GM12878 (cell line): ENCODE measurements around the gene POU2F3. TPM values are rescaled to one million over a fixed set of nuclear protein-coding genes. Genes with fewer than 3 reads are reported as not detected.

Experiments used
- CBFB ChIP-seq: IDR thresholded peaks from 2 replicates; pipeline ENCODE4 v1.6.1; 2016; ENCODE audit warnings: antibody characterized with exemption, low read depth
- CBX3 ChIP-seq: fragments of 200-600 bp; sonication (generic); IDR thresholded peaks from 2 replicates; pipeline ENCODE4 v1.6.1; 2016; ENCODE audit warnings: low read depth, borderline replicate concordance
- CREM ChIP-seq: IDR thresholded peaks from 2 replicates; pipeline ENCODE4 v1.6.1; 2014; ENCODE audit warnings: antibody characterized with exemption, low read depth
- DPF2 ChIP-seq: fragments of 450-650 bp; IDR thresholded peaks from 2 replicates; pipeline ENCODE4 v1.6.1; 2017; ENCODE audit warnings: mild to moderate bottlenecking
- E4F1 ChIP-seq: fragments of 450-650 bp; IDR thresholded peaks from 2 replicates; pipeline ENCODE4 v1.6.1; 2018; ENCODE audit warnings: borderline replicate concordance, mild to moderate bottlenecking; ENCODE audit not compliant: partially characterized antibody
- EGR1 ChIP-seq, 2 experiments: IDR thresholded peaks; 1 replicate in 1 of 2; 2 replicates in 1 of 2; pipeline ENCODE4 v1.6.1; 2011 to 2012; ENCODE audit warnings: low read depth in 2 of 2, low read length in 2 of 2, borderline replicate concordance in 1 of 2, mild to moderate bottlenecking in 1 of 2, moderate library complexity in 1 of 2
- EP300 ChIP-seq, 2 experiments: fragments of 150-350 bp in 1 of 2; IDR thresholded peaks; 2 replicates each; pipeline ENCODE4 v1.6.1; 2011 to 2012; ENCODE audit warnings: low read depth in 2 of 2, low read length in 2 of 2, borderline replicate concordance in 1 of 2, improper control_type of control experiment in 1 of 2, inconsistent platforms in 1 of 2; ENCODE audit not compliant: control insufficient read depth in 1 of 2
- IRF4 ChIP-seq: IDR thresholded peaks from 2 replicates; pipeline ENCODE4 v1.6.1; 2011; ENCODE audit warnings: low read depth, low read length
- JUND ChIP-seq: IDR thresholded peaks from 2 replicates; pipeline ENCODE4 v1.6.1; 2012; ENCODE audit warnings: low read depth, mild to moderate bottlenecking, low read length, improper control_type of control experiment, moderate library complexity
- KAT2A ChIP-seq: conservative IDR thresholded peaks from 2 replicates; pipeline ENCODE4 v1.6.1; 2011; ENCODE audit warnings: low read depth, low read length; ENCODE audit not compliant: control insufficient read depth
- KLF5 ChIP-seq: fragments of 450-650 bp; IDR thresholded peaks from 2 replicates; pipeline ENCODE4 v1.6.1; 2014; ENCODE audit warnings: mild to moderate bottlenecking; ENCODE audit not compliant: partially characterized antibody
- PAX5 ChIP-seq: IDR thresholded peaks from 2 replicates; pipeline ENCODE4 v1.6.1; 2011; ENCODE audit warnings: low read depth, low read length, borderline replicate concordance
- PAX8 ChIP-seq: fragments of 450-650 bp; IDR thresholded peaks from 2 replicates; pipeline ENCODE4 v1.6.1; 2017; ENCODE audit warnings: mild to moderate bottlenecking, moderate library complexity
- POLR2A ChIP-seq: IDR thresholded peaks from 2 replicates; pipeline ENCODE4 v1.6.1; 2011; ENCODE audit warnings: low read depth, mild to moderate bottlenecking, low read length
- RAD21 ChIP-seq: IDR thresholded peaks from 2 replicates; pipeline ENCODE4 v1.6.1; 2011; ENCODE audit warnings: mild to moderate bottlenecking, low read depth, low read length, moderate library complexity; ENCODE audit not compliant: insufficient read depth
- RB1 ChIP-seq: fragments of 450-650 bp; formaldehyde crosslinking; IDR thresholded peaks from 2 replicates; pipeline ENCODE4 v1.6.1; 2017; ENCODE audit warnings: mild to moderate bottlenecking, borderline replicate concordance
- RELB ChIP-seq: fragments of 450-650 bp; IDR thresholded peaks from 2 replicates; pipeline ENCODE4 v1.6.1; 2017; ENCODE audit warnings: low read depth, mild to moderate bottlenecking, moderate library complexity
- REST ChIP-seq: IDR thresholded peaks from 2 replicates; pipeline ENCODE4 v1.6.1; 2012; ENCODE audit warnings: mild to moderate bottlenecking, low read depth, low read length
- SMC3 ChIP-seq: IDR thresholded peaks from 2 replicates; pipeline ENCODE4 v1.6.1; 2011; ENCODE audit warnings: low read length, improper control_type of control experiment, borderline replicate concordance
- SREBF2 ChIP-seq: IDR thresholded peaks from 2 replicates; pipeline ENCODE4 v1.6.1; 2012; ENCODE audit warnings: mild to moderate bottlenecking, low read length
- SUZ12 ChIP-seq: fragments of 200-600 bp; sonication (generic); IDR thresholded peaks from one replicate; pipeline ENCODE4 v1.6.1; 2018; ENCODE audit warnings: antibody characterized with exemption, mild to moderate bottlenecking; ENCODE audit not compliant: unreplicated experiment
- WRNIP1 ChIP-seq: IDR thresholded peaks from 2 replicates; pipeline ENCODE4 v1.6.1; 2011; ENCODE audit warnings: low read depth, low read length, improper control_type of control experiment, borderline replicate concordance
- ZBED1 ChIP-seq: IDR thresholded peaks from 2 replicates; pipeline ENCODE4 v1.6.1; 2016; ENCODE audit warnings: borderline replicate concordance
- ZNF24 ChIP-seq: fragments of 450-650 bp; IDR thresholded peaks from 2 replicates; pipeline ENCODE4 v1.6.1; 2017; ENCODE audit warnings: antibody characterized with exemption, mild to moderate bottlenecking
- ZNF274 ChIP-seq: IDR thresholded peaks from one replicate; pipeline ENCODE4 v1.8.0; 2011; ENCODE audit not compliant: insufficient read length, insufficient read depth
- polyA plus RNA-seq, 11 experiments: library from polyadenylated mRNA; depleted of rRNA in 4 of 11; unstranded in 6 of 11; stranded (reverse) in 5 of 11; fragments of >200 nt; fragmentation: Nextera tagmentation in 4 of 11; fragmentation: Illumina TruSeq in 1 of 11; extraction: Ambion mirVana in 4 of 11; extraction: Trizol in 1 of 11; gene quantifications; 1 replicate in 1 of 11; 2 replicates in 10 of 11; pipeline versions ENCODE4 v1.2.1 to v1.2.3, GENCODE V29; 2011 to 2016; ENCODE audit warnings: inconsistent platforms in 2 of 11, missing spikeins in 2 of 11, low read depth in 1 of 11
- total RNA-seq, 4 experiments: library from RNA; depleted of rRNA in 3 of 4; stranded (reverse); fragments of >200 nt in 3 of 4; fragmentation: Illumina TruSeq in 1 of 4; extraction: Trizol in 1 of 4; gene quantifications; 2 replicates each; pipeline versions ENCODE4 v1.2.1 to v1.2.3, GENCODE V29; 2013 to 2021

POU2F3 gene
- total and polyA plus RNA-seq, 10 of the 15 experiments (the other 5 are each of a cell fraction or from before 2014, with no cell fraction given), result 0.09 to 4.4 (median 0.33) TPM

- TF ChIP-seq SREBF2, result no peak
- peak; percentile 76 for TF ChIP-seq ZNF24
- TF ChIP-seq RELB, result peak; percentile 59; the same call in 1 of the 2 replicates
- TF ChIP-seq WRNIP1, result no peak
- peak; percentile 74; the same call in 1 of the 2 replicates for TF ChIP-seq CREM
- TF ChIP-seq IRF4, result peak; percentile 79; the same call in 1 of the 2 replicates
- TF ChIP-seq SUZ12, result no peak
- TF ChIP-seq PAX8, result no peak
- TF ChIP-seq JUND, result no peak
- TF ChIP-seq CBFB, result peak; percentile 99
- no peak for TF ChIP-seq ZNF274
- no peak for TF ChIP-seq E4F1
- peak; percentile 62; the same call in 1 of the 2 replicates for TF ChIP-seq ZBED1
- no peak for TF ChIP-seq RAD21
- TF ChIP-seq DPF2, result peak; percentile 90
- TF ChIP-seq CBX3, result no peak
- no peak for TF ChIP-seq REST
- no peak for TF ChIP-seq SMC3
- no peak for TF ChIP-seq POLR2A
- peak; percentile 80 for TF ChIP-seq PAX5
- no peak for TF ChIP-seq KAT2A
- no peak for TF ChIP-seq KLF5
- TF ChIP-seq EP300 (IDR thresholded peaks at IDR 0.05; ENCODE audit: borderline replicate concordance in 1 of 2, control insufficient read depth in 1 of 2, low read depth in 2 of 2, low read length in 2 of 2), result peak; percentile 75 to 90
- no peak for TF ChIP-seq RB1
- TF ChIP-seq EGR1 (IDR thresholded peaks at IDR 0.05; ENCODE audit: borderline replicate concordance in 1 of 2, low read depth in 2 of 2, low read length in 2 of 2), result no peak
Measured at GRCh38 chr11:120344302-120345004, 104.5 kb downstream of the POU2F3 start (continued).
